ENCODE data around the gene CNTNAP2.

DNA sequence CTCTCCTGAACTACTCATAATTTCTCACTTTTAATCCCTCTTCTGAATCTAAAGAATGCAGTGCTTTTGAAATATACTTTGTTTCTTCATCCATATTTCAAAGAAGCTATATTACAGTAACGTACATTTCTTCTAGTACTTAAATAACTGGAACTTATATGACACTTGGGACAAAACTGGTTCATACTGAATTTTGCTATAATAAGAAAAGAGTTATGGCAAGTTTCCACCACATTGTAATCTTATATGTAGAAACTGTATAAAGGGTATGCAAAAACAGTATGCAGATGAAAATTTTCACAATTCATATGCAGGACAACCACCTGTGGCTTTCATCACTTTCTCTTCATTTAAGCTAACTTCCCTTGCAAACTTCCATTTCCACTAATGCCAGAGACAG is 785.7 kb downstream of the CNTNAP2 start:
- TF ChIP-seq, protein P1, sequence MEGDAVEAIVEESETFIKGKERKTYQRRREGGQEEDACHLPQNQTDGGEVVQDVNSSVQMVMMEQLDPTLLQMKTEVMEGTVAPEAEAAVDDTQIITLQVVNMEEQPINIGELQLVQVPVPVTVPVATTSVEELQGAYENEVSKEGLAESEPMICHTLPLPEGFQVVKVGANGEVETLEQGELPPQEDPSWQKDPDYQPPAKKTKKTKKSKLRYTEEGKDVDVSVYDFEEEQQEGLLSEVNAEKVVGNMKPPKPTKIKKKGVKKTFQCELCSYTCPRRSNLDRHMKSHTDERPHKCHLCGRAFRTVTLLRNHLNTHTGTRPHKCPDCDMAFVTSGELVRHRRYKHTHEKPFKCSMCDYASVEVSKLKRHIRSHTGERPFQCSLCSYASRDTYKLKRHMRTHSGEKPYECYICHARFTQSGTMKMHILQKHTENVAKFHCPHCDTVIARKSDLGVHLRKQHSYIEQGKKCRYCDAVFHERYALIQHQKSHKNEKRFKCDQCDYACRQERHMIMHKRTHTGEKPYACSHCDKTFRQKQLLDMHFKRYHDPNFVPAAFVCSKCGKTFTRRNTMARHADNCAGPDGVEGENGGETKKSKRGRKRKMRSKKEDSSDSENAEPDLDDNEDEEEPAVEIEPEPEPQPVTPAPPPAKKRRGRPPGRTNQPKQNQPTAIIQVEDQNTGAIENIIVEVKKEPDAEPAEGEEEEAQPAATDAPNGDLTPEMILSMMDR (conservative IDR thresholded peaks at IDR 0.05 in 1 of 2, IDR thresholded peaks at IDR 0.05 in 1 of 2; ENCODE audit: low read depth in 1 of 2, low read length in 2 of 2): no peak
- TF ChIP-seq EZH2 (IDR thresholded peaks at IDR 0.05; ENCODE audit: low read length, missing control alignments): no peak

Measured in fibroblast of lung (primary cell).